HUES48 (cell line): ENCODE data around the gene SPATS2L.

ENCODE experiments used
- H3K27ac ChIP-seq: one replicate; pipeline ENCODE4 v1.7.0; 2013; ENCODE audit warnings: low read depth, low read length, inconsistent platforms
- H3K27me3 ChIP-seq: 2 replicates; pipeline ENCODE4 v1.6.1; 2013; ENCODE audit warnings: mild to moderate bottlenecking, low read length; ENCODE audit not compliant: control insufficient read depth, insufficient read depth
- H3K36me3 ChIP-seq: 2 replicates; pipeline ENCODE4 v1.6.1; 2013; ENCODE audit warnings: low read length; ENCODE audit not compliant: control insufficient read depth, insufficient read depth
- H3K4me1 ChIP-seq: 2 replicates; pipeline ENCODE4 v1.6.1; 2013; ENCODE audit warnings: mild to moderate bottlenecking, low read length; ENCODE audit not compliant: control insufficient read depth, insufficient read depth
- H3K4me3 ChIP-seq: 2 replicates; pipeline ENCODE4 v1.5.1; 2013; ENCODE audit warnings: mild to moderate bottlenecking, low read depth, low read length
- H3K9ac ChIP-seq: 2 replicates; pipeline ENCODE4 v1.6.1; 2013; ENCODE audit warnings: mild to moderate bottlenecking, low read depth, low read length, moderate library complexity
- H3K9me3 ChIP-seq: 2 replicates; pipeline ENCODE4 v1.6.1; 2013; ENCODE audit warnings: low read length; ENCODE audit not compliant: control insufficient read depth, insufficient read depth

Gene SPATS2L

DNA sequence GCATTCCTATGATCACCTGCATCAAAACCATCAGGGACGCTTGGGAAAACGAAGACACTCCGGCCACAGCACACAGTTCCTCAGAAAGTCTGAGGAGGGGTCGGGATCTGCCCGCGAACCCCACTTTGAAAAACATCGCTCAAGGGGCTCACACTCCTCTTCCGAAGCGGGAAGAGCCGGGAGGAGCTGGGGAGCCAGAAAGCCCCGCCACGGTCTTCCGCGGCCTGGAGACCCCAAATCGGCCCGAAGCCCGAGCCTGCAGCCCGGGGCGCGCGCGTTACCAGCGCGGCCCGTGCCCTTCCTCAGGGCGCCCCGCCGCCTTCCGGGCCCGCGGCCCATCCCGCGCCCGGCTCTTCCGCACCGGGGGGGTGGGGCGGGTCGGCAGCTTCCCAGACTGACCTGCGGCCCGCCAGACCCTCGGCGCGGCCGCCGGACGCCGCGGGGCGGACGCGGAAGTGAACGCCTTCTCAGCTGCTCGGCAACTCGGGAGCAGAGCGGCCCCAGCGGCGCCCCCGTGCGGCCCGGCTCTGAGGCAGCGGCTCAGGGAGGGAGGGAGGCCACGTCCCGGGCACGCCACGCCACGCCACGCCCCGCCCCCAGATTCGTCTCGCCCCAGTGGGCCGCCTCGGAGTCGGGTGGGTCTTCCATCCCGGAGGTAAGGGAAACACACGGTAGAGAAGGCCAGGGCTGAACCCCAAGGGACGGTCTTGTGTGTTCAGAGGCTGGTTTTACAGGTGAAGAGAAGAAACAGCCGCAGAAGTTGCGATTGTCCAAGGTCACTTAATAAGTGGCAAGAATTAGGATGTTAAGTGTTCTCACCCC lies 203.3 kb downstream of the SPATS2L start, which contains the start of gene KCTD18:
TSS of gene KCTD18 (minus strand) at position 457 of the 822 bp plus-strand sequence. CDS start 3,052 bp downstream, outside the sequence.
- Histone ChIP-seq H3K27me3 (peaks cover 5% of the 10 kb centered on the region; the same call in 1 of the 2 replicates), H3K9me3 (no peaks in the 10 kb centered on the region), H3K9ac (peak within 1 kb of the TSS; percentile 81), H3K4me1 (peaks cover 5% of the 10 kb centered on the region; the same call in 1 of the 2 replicates), H3K4me3 (peak within 1 kb of the TSS; percentile 83), H3K36me3 (no peaks in the 10 kb centered on the region), H3K27ac (peak within 1 kb of the TSS; percentile 71)

- Histone ChIP-seq H3K27me3 (peaks cover 5% of the 10 kb centered on the region; the same call in 1 of the 2 replicates), H3K9ac (no peak overlapping the region), H3K36me3 (no peaks in the 10 kb centered on the region), H3K4me3 (no peak overlapping the region), H3K9me3 (no peaks in the 10 kb centered on the region), H3K27ac (no peak overlapping the region), H3K4me1 (peaks cover 5% of the 10 kb centered on the region; the same call in 1 of the 2 replicates)
These were observed 208.7 kb downstream of the SPATS2L start for GRCh38 chr2:200515155-200515554.

GRCh38 chr2:200523158-200523557 lies 216.7 kb downstream of the SPATS2L start:
- Histone ChIP-seq H3K4me3 (no peak overlapping the region), H3K4me1 (peaks cover 8% of the 10 kb centered on the region), H3K27me3 (peaks cover 12% of the 10 kb centered on the region; the same call in 1 of the 2 replicates), H3K36me3 (no peaks in the 10 kb centered on the region), H3K9ac (no peak overlapping the region), H3K9me3 (no peaks in the 10 kb centered on the region), H3K27ac (no peak overlapping the region)

DNA sequence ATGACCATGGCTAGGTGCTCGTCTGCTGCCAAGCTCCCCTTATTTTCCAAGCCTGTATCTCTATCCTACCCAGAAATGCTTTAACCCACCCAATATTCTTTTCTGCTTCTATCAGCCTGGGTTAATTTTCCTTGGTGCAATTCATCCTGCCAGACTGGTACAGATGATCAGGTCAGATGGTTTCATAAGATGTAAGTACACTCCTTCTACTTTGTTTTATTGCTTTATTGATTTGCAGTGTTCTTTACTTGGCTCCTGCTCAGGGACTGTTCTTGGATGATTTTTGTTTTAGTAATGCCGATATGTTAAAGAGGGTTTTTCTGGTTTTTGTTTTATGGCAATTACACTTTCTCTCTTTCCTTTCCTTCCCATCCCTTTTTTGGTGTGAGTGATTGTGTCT lies 217.1 kb downstream of the SPATS2L start:
- H3K27me3 ChIP-seq = peaks cover 12% of the 10 kb centered on the region; the same call in 1 of the 2 replicates
- H3K9me3 ChIP-seq = no peaks in the 10 kb centered on the region
- H3K9ac ChIP-seq = no peak overlapping the region
- no peaks in the 10 kb centered on the region for H3K36me3 ChIP-seq
- H3K4me3 ChIP-seq = no peak overlapping the region
- no peak overlapping the region for H3K27ac ChIP-seq
- H3K4me1 ChIP-seq = peaks cover 8% of the 10 kb centered on the region

DNA sequence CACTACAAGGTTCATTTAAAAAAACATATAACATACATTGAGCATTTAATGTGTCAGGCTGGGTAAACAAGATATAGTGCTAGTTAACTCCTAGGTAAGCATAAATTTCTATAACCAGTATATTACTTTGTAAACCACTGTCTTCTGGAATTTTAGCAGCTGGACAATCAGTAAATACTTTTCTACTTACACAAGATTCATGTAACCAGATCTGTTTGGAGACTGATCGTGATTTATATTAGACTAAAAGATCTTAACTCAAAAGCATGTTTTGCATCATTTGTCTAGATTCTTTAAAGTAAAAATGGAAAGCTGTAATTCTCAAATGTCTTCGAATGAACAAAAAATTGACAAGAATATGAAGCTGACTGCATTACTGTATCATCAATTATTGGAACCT lies 218.6 kb downstream of the SPATS2L start:
- peaks cover 12% of the 10 kb centered on the region; the same call in 1 of the 2 replicates for H3K27me3 ChIP-seq
- no peaks in the 10 kb centered on the region for H3K36me3 ChIP-seq
- no peak overlapping the region for H3K27ac ChIP-seq
- no peak overlapping the region for H3K9ac ChIP-seq
- H3K9me3 ChIP-seq = no peaks in the 10 kb centered on the region
- H3K4me1 ChIP-seq = peaks cover 8% of the 10 kb centered on the region
- H3K4me3 ChIP-seq = peak overlapping the region; percentile 84; the same call in 1 of the 2 replicates

- H3K4me3 ChIP-seq = peak overlapping the region; percentile 84
- no peak overlapping the region for H3K9ac ChIP-seq
- peaks cover 8% of the 10 kb centered on the region for H3K4me1 ChIP-seq
- no peaks in the 10 kb centered on the region for H3K9me3 ChIP-seq
- no peaks in the 10 kb centered on the region for H3K36me3 ChIP-seq
- H3K27ac ChIP-seq = no peak overlapping the region
- H3K27me3 ChIP-seq = peaks cover 12% of the 10 kb centered on the region; the same call in 1 of the 2 replicates
These were observed 219.0 kb downstream of the SPATS2L start for GRCh38 chr2:200525551-200525881.

- Histone ChIP-seq H3K27me3 (peaks cover 8% of the 10 kb centered on the region; the same call in 1 of the 2 replicates), H3K36me3 (no peaks in the 10 kb centered on the region), H3K4me3 (peak within 1 kb of the TSS; percentile 84), H3K27ac (peak within 1 kb of the TSS; percentile 63), H3K4me1 (peaks cover 8% of the 10 kb centered on the region), H3K9me3 (no peaks in the 10 kb centered on the region), H3K9ac (peak within 1 kb of the TSS; percentile 74)
These were observed 219.6 kb downstream of the SPATS2L start, which contains the start of gene SGO2 for GRCh38 chr2:200525882-200526651. Gene SGO2 (plus strand): TSS chr2:200526207. CDS start chr2:200532976, 6,769 bp downstream.

DNA sequence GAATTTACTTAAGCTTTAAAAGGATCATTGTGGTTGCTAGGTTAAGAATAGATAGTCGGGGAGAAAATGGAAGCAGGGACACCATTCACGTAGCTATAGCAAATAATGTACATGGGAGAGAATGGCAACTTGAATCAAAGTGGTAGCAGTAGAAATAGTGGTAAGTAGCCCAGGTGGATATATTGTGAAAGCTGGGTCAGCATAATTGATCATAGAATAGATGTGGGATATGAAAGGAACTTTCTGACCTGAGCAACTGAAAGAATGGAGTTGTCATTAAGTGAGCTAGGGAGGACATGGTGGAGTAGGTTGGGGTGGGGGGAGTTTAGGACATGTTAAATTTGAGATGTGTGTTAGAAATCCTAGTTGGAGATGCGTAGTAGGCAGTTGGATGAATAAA lies 221.7 kb downstream of the SPATS2L start:
- Histone ChIP-seq H3K9me3 (no peaks in the 10 kb centered on the region), H3K27me3 (peaks cover 6% of the 10 kb centered on the region; the same call in 1 of the 2 replicates), H3K4me3 (no peak overlapping the region), H3K27ac (no peak overlapping the region), H3K9ac (no peak overlapping the region), H3K36me3 (no peaks in the 10 kb centered on the region; the same call in 1 of the 2 replicates), H3K4me1 (peaks cover 8% of the 10 kb centered on the region)
